ENCODE measurements around the gene ZNF185.
A peak's percentile ranks its signal among the peaks of the same experiment; 100 is the strongest.

Gene ZNF185

DNA sequence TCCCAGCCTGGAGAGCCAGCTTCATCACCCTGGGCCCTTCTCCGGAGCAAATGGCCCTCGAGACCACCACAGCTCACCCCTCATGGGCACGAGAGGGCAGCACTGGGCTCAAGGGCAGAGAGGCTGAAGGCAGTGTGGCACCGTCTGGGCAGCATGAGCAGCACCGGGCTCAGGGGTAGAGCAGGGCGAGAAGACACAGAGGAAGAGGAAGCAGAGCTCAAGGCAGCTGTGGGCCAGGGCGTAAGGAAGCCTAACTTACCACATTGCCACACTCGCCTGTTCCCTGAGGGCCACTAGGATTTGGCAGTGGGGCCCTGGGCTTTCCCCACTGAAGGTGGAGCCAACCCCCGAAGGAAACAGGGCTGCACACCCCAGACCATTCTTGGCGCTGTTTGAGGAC lies 15.5 kb downstream of the ZNF185 start:
- intact Hi-C loops (cut with DNase I) = no loop called here
- DNase-seq = no peak

DNA sequence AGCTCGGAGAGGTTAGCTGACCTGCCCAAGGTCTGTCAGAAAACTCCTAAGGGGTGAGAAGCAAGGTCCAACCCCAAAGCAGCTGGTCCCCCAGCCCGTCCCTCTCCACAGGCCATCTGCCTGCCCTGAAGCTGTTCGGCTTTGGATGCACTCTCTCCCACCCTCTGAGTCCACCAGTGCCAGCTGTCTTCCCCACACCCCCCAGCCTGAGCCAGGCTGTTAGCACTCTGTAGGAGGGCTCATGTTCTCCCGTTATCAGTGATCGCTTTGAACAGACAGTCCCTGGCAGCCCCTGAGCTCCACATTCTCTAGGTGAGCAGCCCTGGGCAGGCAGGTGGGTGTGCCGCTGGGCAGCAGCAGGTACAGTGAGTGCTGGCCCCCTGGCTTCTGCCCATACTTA lies 16.0 kb downstream of the ZNF185 start:
- intact Hi-C loops (cut with DNase I) = no loop called here
- DNase-seq = no peak

DNA sequence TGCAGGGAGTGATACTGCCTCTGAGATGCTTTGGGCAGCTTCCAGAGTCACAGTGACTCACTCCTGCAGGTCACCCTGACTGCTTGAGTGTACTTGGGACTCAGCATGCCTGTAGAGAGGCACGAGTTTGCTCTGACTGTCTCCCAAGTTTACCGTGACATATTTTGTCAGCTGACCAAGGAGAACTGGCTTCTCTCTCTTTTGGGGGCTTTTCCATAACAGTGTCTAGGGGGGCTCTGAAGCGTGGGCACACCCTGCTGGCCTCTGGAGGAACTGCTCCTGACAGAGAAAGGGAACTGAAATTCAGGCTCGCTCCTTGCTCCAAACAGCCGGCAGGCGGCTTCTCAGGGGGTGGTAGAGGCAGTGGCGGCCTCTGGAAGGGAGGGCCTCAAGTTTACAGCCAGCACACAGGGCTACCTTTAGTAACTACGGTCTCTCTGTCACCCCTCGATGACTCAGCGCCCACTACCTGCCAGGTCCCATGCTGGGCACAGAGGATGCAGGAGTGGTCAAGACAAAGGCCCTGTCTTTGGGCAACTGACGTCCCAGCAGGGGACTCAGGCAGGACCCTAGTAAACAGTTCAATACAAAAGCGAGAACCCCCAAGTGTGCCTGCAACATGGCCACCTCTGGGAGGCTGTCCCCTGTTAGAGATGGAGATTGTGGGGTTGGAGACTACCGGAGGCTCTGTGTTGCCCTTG lies 17.8 kb downstream of the ZNF185 start:
- intact Hi-C loops (cut with DNase I) = no loop called here
- peak in 2 of 10 donors; percentile 9 to 11 for DNase-seq

DNA sequence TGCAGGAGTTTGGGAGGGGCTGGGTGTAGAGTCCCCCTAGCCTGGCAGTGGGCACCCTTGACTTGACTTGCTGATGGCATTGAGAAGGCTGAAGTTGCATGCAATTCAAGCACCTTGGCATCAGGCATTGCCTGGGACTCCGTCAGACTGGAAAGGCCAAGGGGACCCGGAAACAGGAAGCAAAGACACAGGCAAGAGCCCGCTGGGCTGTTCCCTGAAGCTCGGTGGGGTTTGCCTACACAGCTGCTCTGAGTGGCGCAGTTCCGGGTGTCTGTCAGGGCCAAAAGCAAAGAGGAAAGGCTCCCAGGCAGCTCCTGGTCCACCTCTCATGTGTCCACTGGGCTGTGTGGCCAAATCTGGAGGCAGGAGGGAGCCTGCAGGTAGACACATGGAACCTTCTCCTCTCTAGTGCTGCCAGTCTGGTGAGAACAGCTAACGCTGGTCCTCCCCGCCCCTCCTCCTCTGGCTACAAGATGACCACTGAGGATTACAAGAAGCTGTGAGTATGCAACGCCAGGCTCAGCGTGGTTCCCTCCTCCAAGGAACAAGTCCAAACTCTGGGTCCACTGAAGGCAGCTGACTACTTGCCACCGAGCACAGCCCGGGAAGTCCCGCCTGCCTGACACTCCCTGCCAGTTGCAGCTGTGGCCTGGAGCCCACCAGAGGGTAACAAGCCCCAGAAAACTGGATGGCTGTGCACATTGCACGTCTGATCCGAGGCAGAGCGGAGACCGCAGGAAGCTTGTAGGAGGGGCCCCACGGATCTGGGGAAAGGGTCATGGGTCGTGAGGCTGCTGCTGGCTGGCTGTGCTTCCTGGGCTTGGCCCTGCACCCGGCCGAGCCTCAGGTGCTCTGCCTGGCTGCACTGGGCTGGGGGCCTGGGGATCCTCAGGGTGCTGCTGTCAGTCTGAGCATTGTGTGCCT lies 20.1 kb downstream of the ZNF185 start:
- intact Hi-C loops (cut with DNase I) = no loop called here
- DNase-seq = no peak

DNA sequence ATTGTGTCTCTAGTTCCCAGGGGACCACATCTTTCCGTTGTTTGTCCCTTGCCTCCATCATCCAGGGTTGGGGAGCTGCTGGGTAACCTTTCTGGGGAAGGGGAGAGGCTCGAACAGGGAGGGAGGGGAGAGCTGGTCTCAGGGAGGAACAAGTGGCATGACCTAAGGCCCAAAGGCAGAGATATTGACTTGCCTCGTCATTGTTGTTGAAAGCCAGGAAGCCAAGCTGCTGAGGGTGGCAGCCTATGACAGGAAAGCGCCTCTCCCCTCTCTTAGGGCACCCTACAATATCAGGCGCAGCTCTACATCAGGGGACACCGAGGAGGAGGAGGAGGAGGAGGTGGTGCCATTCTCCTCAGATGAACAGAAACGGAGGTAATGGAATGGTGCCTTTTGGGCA lies 20.8 kb downstream of the ZNF185 start:
- no peak for DNase-seq
- intact Hi-C loops (cut with DNase I) = no loop called here

DNA sequence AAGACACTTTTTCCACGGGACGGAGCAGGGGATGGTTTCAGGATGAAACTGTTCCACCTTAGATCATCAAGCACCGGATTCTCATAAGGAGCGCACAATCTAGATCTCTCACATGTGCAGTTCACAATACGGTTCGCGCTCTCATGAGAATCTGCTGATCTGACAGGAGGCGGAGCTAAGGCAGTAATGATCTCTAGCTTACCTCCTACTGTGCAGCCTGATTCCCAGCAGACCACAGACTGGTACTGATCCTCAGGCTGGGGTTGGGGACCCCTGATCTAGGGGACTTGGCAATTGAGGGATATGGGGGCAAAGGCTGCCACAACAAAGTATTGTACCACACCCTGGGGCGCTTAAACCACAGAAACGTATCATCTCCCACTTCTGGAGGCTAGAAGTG lies 25.7 kb downstream of the ZNF185 start:
- no peak for DNase-seq
- intact Hi-C loops (cut with DNase I) = no loop called here

DNA sequence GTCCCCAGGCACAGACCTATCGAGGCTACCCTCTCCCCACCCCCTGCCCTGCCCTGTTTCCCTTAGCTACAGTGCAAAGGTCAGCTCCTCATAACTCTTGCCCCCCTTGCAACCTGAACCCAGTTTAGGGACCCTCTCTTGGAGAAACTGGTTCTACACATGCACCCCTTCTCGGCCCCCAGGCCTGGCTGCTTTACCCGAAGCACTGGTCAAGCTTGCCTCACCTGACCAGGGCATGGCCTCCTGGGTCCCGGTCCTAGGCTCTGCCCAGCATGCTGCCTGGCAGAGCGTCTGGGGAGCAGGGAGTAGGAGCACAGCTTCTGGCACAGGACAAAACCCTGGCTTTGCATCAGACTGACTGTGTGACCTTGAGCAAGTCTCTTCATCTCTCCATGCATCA lies 28.0 kb downstream of the ZNF185 start:
- peak in 1 of 10 donors; percentile 63 for DNase-seq
- intact Hi-C loops (cut with DNase I) = no loop called here

DNA sequence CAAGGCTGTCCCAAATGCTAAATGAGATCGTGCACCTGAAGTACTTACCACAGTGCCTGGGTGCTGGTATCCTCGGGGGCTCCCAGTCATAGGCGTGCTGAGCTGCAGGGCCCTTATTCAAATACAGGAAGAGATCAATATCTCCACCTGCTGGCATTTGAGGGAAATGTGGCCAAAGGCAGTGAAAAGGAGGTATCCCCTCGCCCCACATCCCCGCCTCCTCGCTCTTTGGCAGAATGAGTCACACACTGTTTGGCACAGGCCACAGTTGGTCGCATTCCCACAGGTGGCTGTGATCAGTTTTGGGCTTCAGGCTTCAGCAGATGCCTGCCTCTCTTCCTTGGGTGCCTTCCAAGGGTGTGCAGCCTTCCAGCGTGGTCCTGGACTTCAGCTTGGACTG lies 28.4 kb downstream of the ZNF185 start:
- DNase-seq = peak in 7 of 10 donors; percentile 21 to 91 (median 41)
- intact Hi-C loops (cut with DNase I) = no loop called here

DNA sequence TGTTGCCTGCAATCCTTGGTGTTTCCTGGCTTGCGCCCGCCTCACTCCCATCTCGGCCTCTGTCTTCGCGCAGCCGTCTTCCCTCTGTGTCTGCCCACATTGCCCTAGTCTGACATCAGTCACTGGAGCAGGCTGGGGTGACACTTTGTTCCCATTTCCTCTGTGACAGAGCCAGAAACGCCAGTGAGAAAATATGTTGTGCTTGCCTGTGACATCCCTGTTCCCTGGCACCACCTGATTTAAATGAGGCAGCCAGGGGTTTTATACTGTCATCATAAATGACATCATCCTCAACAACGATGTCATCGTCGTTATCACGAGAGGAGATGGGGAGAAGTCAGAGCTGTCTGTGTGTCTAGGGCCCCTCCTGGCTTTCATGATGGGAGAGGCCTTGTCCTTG lies 29.1 kb downstream of the ZNF185 start:
- intact Hi-C loops (cut with DNase I) = no loop called here
- DNase-seq = peak in 7 of 10 donors; percentile 13 to 86 (median 35)

DNA sequence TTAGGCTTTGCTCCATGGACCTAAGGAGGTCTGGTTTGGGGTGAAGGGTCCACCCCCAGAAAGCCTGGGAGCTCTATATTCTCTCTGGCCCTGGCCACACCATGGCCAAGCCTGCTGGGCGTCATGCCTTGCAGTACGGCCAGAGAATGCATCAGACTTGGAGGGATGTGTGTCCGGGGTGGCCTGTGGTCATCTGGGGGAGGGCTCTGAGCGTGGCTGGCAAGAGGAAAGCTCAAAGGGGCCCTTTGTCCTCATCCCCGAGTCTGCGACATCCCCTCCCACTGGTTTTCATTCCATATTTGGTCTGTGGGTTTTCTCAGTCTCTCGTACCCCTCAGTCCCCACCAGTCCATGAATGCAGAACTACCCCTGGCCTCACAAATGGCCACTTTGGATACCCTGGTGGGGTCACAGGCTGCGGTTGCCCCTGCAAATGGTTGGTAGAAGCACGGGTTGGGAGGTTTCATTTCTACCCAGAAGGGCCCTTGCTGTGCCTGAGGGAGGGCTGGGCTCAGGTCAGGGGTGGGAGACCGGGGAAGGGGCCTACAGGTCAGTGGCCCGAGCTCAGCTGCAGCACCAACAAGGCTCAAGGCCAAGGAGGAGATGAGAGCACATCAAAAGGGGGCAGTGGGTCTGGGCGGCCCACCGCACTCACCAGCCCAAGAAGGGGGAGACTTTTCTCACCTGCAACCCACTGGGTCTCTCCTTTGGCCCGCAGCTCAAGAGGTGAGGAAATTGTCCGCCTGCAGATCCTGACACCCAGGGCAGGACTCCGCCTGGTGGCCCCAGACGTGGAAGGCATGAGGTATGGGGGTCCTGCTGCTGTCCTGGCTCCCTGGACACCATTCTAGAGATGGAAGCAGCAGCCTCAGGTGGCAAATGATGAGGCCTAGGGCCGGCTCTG lies 30.2 kb downstream of the ZNF185 start:
- intact Hi-C loops (cut with DNase I) = no loop called here
- peak in 8 of 10 donors; percentile 10 to 93 (median 48) for DNase-seq

DNA sequence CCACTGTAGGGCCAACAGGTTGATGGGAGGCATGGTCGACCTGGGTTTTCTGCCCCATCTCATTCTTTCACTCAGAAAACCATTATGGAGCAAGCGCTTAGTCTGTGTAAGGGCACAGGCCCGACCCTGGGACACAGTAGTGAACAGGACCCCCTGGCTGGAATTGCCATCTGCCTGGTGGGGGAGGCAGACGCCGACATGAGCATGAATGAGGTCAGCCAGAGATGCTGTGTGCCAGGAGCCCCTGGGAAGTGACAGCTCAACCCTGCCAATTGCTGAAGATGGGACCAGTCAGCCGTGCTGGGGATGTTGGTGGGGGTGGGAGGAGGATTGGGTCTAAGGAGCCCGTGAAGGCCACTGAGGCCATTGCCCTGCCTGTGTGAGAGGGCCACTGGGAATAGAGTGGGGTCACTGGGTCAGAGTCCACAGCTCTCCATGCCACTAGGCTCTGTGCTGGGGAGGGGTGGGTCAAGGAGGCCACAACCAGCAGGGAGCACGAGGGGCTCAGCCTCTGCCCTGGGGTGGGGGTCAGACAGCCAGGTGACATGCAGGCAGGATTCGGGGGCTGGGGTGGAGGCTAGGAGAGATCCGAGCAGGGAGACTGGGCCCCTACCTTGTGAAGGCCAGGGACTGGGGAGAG lies 31.0 kb downstream of the ZNF185 start:
- DNase-seq = peak in 3 of 10 donors; percentile 32 to 77 (median 66)
- intact Hi-C loops (cut with DNase I) = no loop called here

DNA sequence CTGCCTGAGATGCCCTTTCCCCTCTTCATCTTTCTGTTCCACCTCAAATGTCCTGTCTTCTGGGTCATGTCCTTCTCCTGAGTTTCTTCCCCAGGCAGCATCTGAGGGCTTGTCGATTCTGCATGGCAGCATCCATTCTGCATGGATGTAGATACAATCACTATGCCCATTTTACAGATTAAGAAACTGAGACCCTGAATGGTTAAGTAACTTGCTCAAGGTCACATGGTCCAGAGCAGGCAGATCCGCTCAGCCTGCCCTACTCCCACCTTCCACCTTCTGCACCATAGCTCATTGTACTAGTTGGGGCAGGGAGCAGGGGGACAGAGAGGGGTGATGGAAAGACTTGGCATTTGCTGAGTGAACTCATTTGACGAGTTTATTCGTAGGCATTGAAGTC lies 32.0 kb downstream of the ZNF185 start:
- peak in 1 of 10 donors; percentile 4 for DNase-seq
- intact Hi-C loops (cut with DNase I) = no loop called here

DNA sequence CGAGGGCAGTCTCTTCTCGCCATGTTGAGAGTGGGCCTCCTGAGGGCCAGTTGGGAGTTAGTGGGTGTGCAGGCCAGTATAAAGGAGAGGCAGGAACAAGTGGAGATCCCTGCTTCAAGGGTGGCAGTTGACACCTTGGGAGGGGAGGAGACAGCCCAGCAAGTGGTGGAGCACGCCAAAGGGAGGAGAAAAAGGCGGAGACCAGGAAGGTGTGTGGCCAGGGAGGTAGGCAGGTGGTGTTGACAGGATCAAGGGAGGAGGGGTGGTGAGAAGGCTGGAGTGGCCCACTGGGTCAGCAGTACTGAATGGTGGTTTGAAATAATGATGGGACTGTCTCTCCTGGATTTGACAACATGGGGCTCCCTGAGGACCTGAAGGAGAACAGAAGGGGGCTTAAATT lies 32.6 kb downstream of the ZNF185 start:
- peak in 2 of 10 donors; percentile 44 to 55 for DNase-seq
- intact Hi-C loops (cut with DNase I) = no loop called here

DNA sequence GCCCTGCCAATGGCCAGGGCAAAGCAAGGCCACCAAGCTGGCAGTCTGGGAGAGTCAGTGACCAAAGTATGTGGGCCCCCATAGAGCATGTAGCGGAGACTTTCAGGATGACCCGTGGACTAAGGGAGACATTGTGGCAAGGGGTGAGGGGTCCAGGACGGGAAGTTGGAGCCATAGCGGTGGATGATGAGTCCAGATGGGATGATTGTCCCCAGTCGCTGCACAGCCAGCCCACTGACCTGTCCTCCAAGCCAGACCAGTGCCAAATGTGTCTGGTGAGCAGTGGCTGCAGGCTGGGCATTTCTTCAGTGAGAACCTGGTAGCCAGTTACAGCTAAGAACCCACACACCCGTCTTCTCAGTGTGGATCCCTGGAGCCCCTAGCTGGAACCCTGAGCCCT lies 34.3 kb downstream of the ZNF185 start:
- intact Hi-C loops (cut with DNase I) = no loop called here
- DNase-seq = peak in 2 of 10 donors; percentile 26 to 50

DNA sequence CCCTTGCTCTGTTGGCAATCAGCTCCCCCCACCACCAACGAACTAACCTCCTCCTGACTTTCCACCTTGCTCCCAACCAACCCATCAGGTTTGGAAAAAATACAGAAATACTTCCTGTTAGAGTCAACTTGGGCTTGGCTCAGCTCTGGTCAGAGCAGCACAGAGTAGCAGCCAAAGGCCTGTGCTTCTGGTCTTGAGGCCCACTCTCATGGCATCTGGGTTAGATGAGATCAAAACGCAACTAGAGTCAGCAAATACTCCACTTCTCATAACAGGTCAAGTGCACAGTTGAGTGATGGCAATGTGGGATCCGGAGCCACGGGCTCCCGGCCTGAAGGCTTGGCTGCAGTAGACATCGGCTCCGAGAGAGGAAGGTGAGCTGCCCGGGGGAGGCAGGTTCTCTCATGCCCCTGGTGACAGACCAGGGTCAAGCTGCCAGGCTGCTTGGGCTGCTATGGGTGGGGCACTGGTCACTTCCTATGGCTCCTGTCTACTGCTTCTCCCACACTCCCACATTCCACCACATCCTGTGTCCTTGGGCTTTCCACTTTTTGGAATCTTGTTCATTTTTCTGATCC lies 34.8 kb downstream of the ZNF185 start:
- peak in 1 of 10 donors; percentile 77 for DNase-seq
- intact Hi-C loops (cut with DNase I) = no loop called here

DNA sequence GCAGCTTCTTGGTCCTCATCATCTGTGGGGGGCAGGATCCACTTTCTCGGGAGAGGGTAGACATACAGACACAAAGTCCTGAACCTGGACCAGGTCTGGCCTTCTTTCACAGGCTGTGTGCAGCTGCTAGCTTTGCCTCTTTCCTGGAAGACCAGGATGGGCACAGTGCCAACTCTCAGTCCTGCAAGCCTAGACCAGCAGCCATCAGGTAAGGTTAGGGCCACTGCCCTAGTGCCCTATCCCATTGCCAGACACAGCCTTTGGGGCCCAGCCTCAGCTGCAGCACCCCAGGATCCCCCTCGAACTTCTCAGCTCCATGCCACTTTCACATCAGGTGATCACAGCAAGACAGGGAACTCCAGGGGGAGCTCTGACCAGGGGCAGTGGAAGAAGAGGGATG lies 38.4 kb downstream of the ZNF185 start:
- intact Hi-C loops (cut with DNase I) = no loop called here
- DNase-seq = peak in 1 of 10 donors; percentile 63

DNA sequence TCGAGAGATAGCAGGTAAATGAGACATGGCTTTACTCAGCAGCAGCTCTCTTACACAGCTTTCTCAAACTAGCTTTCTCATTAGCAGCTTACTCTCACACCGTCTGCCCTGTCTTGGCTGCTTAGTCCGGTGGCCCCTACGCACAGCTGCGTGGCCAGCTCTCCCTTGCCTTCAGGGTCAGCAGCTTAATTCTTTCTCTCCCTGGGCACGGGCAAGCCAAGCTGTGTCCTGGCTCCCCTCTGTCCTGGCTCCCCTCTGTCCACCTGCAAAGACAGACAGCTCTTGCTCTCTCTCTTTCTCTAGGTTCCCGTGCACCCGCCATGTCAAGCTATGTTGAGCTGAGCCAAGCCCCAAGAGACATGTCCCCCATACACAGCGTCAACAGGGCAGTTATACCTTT lies 39.4 kb downstream of the ZNF185 start:
- peak in 1 of 10 donors; percentile 52 for DNase-seq
- intact Hi-C loops (cut with DNase I) = no loop called here

DNA sequence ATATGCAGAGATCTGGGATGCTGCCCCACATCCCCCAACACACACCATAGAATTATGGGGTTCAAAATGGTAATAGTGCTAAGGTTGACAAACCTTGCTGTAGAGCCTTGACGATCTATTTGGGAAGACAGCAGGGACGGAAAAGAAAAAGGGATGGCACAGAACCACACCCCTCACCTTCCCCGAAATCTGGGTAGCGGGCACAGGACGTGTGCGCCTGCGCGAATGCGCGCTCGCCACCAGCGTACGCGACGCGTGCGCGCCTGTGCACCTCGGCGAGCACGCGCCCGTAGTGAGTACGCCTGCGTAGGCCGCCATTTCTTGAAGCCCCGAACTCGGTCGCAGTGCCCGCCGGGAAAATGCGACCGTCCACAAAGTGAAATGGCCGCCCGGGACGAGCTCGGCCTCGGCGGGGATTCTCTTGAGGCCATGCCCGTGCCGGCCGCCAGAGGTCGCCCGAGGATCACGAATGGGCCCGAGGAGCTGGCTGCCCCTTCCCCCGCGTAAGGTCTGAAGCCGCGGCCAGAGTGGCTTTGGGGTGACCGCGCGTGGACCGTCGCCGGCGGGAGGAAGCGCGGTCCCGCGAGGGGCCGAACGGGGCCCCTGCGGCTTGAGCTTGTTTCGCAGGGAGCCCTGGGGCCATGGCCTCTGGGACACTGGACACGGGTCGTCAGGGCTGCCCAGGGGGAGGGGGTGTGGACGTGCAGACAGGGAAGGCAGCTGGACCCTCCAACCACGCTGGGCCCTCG lies 43.6 kb downstream of the ZNF185 start:
- intact Hi-C loops (cut with DNase I) = no loop called here
- DNase-seq = peak; percentile 76 to 98 (median 86)

DNA sequence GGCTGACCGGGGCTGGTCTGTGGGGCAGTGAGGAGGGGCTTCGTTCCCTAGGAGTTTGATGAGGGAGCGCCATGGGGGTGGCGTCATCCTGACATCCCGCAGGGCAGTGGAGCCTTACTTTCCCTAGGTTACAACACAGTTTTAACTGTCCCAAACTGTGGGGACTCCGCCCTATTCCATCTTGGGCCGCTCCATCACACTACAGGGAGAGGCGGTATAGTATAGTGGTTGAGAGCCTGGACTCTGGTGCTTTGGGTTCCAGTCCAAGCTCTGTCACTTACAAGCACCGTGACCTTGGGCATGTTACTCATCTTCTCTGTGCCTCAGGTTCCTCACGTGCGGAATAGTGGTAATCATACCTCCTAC lies 44.2 kb downstream of the ZNF185 start:
- intact Hi-C loops (cut with DNase I) = no loop called here
- no peak for DNase-seq

Measured in posterior cingulate gyrus (tissue), 11 donors.